ENCODE results near the gene FBN3. TPM values are rescaled to one million over a fixed set of nuclear protein-coding genes. Genes with fewer than 3 reads are reported as not detected.

The FBN3 gene
- total RNA-seq, 4 donors from 2014 or later: 0.13 to 8.7 (median 2.5) TPM

DNA sequence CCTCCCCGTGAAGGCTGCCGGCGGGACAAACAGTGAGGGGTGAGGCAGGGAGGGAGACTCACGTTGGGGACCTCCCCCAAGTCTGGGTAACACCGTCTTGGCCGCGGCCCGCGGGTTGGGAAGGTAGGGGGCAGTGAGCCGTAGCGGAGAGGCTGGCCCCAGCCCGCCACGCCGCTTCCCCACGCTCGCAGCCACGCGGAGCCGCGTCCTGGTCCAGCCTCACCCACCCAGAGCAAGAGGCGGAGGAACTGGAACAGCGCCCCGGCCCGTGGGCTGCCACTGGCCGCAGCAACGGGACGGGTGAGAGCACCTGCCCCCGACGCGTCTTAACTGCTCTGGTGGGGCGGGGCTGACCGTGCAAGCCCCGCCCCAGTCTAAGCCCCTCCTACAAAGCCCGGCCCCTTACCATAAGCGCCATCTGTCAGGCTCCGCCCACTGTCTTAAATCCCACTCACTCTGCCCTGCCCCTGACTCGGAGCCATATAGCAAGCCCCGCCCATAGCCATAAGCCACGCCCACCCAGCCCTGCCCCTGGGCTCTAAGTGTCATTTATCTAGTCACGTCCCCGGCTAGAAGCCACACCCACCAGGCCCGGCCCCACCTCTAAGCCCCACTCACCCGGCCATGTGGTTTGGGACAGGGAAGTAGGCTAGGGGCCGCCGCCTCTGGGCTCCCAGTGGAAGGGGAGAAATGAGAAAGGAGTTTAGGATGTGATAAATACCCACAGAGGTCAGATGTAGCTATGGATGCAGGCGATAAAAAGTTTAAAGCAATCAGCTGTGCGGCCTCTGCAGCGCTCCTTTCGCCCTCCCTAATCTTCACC is 98.9 kb downstream of the FBN3 start:
- Histone ChIP-seq H3K4me3 (replicated peaks in 1 of 3) (no peak overlapping the region), H3K36me3 (no peaks in the 10 kb centered on the region), H3K9me3 (no peaks in the 10 kb centered on the region), H3K4me1 (peaks cover 0 to 9% of the 10 kb centered on the region in 2 donors), H3K27ac (no peak overlapping the region), H3K27me3 (no peaks in the 10 kb centered on the region)
- TF ChIP-seq POLR2A (IDR thresholded peaks at IDR 0.05): no peak
- TF ChIP-seq, protein P1, sequence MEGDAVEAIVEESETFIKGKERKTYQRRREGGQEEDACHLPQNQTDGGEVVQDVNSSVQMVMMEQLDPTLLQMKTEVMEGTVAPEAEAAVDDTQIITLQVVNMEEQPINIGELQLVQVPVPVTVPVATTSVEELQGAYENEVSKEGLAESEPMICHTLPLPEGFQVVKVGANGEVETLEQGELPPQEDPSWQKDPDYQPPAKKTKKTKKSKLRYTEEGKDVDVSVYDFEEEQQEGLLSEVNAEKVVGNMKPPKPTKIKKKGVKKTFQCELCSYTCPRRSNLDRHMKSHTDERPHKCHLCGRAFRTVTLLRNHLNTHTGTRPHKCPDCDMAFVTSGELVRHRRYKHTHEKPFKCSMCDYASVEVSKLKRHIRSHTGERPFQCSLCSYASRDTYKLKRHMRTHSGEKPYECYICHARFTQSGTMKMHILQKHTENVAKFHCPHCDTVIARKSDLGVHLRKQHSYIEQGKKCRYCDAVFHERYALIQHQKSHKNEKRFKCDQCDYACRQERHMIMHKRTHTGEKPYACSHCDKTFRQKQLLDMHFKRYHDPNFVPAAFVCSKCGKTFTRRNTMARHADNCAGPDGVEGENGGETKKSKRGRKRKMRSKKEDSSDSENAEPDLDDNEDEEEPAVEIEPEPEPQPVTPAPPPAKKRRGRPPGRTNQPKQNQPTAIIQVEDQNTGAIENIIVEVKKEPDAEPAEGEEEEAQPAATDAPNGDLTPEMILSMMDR (IDR thresholded peaks at IDR 0.05): no peak
- whole genome bisulfite sequencing, 2 donors: 9 to 11% methylated on average over 33 to 48 of the region's 49 CpGs
- intact Hi-C loops (cut with DNase I): no loop called here
- peak; percentile 52 to 73 for DNase-seq

DNA sequence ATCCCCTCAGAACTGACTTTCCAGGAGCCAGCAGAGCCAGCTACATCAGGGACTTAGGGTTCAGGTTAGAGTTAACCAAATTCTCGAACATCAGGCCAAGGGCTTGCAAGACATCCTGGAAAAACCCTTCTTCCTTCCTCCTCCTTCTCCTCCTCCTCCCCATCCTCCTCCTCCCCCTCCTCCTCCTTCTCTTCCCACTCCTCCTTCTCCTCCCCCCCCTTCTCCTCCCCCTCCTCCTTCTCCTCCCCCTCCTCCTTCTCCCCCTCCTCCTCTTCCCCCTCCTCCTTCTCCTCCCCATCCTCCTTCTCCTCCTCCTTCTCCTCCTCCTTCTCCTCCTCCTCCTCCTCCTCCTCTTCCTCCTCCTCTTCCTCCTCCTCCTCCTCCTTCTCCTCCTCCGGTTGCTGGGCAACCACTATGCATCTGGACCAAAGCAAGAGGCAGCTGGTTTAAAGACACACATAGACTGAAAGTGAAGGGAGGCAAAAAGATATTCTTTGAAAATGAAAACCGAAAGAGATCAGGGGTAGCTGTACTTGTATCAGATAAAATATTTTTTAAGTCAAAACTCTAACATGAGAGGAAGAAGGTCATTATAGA is 102.7 kb downstream of the FBN3 start:
- no peak for TF ChIP-seq POLR2A (IDR thresholded peaks at IDR 0.05)
- TF ChIP-seq, protein P1 (IDR thresholded peaks at IDR 0.05): no peak
- H3K27ac ChIP-seq: no peak overlapping the region
- intact Hi-C loops (cut with DNase I): no loop called here
- H3K4me1 ChIP-seq: peaks cover 0 to 9% of the 10 kb centered on the region in 2 donors
- no peak for DNase-seq
- H3K9me3 ChIP-seq: no peaks in the 10 kb centered on the region
- no peaks in the 10 kb centered on the region for H3K27me3 ChIP-seq
- H3K36me3 ChIP-seq: no peaks in the 10 kb centered on the region
- WGBS, 2 donors: 69 to 78% methylated on average over 3 of the region's 3 CpGs
- H3K4me3 ChIP-seq (replicated peaks in 1 of 3): no peak overlapping the region

DNA sequence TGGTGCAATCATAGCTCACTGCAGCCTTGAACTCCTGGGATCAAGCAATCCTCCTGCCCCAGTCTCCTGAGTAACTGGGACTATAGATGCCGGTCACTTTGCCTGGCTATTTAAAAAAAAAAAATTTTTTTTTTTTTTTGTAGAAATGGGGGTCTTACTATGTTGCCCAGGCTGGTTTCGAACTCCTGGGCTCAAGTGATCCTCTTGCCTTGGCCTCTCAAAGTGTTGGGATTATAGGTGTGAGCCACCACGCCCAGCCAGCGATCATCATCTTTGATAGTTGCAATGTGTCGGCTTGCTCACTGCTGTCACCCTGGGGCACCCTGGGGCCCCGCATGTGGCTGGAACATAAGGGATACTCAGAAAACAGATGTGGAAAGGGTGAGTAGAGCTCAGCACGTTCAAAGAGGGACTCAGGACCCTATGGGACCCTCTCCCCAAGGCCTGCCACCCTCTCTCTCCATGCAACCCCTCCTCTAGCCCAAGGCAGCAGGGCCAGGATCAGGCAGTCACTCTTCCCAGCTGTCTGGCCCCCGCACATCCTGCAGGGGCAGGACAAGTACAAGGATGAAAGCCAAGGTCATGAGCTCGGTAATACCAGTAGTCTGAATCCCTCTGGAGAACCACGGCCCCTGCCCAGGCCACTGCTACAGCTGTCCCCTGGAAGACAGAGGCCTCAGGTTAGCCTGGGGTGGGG is 103.4 kb downstream of the FBN3 start:
- Histone ChIP-seq H3K9me3 (no peaks in the 10 kb centered on the region), H3K4me3 (replicated peaks in 1 of 3) (no peak overlapping the region), H3K36me3 (no peaks in the 10 kb centered on the region), H3K27me3 (no peaks in the 10 kb centered on the region), H3K4me1 (peaks cover 0 to 9% of the 10 kb centered on the region in 2 donors), H3K27ac (no peak overlapping the region)
- WGBS, 2 donors: 71 to 79% methylated on average over 9 to 10 of the region's 10 CpGs
- no peak for TF ChIP-seq POLR2A (IDR thresholded peaks at IDR 0.05)
- TF ChIP-seq, protein P1 (IDR thresholded peaks at IDR 0.05): no peak
- no peak for DNase-seq
- intact Hi-C loops (cut with DNase I): no loop called here

DNA sequence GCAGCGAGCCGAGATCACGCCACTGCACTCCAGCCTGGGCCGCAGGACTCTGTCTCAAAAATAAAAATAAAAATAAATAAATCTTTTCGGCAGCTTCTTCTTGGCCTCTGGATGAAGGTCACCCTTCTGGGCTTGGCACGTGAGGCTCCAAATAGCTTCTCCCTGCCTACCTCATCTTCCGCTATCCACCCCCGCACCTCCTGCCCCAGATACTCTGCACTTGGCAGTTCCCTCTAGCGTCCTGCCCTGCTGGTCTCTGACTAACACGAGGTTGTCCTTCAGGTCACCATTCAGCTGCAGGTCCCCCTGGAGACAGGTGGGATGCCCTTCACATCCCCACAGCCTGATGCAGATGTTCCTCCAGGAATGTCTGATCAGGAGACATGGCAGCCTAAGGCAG is 105.4 kb downstream of the FBN3 start:
- WGBS, 2 donors: 88 to 90% methylated on average over 10 of the region's 10 CpGs
- Histone ChIP-seq H3K36me3 (no peaks in the 10 kb centered on the region), H3K27ac (no peak overlapping the region), H3K4me3 (replicated peaks in 1 of 3) (no peak overlapping the region), H3K4me1 (no peaks in the 10 kb centered on the region), H3K27me3 (no peaks in the 10 kb centered on the region), H3K9me3 (no peaks in the 10 kb centered on the region)
- DNase-seq: no peak
- TF ChIP-seq POLR2A (IDR thresholded peaks at IDR 0.05): no peak
- TF ChIP-seq, protein P1 (IDR thresholded peaks at IDR 0.05): no peak
- intact Hi-C loops (cut with DNase I): no loop called here
